ENCODE data around the gene FBL. TPM values are rescaled to one million over a fixed set of nuclear protein-coding genes. Genes with fewer than 3 reads are reported as not detected.
"Not testable (repeated sequence)": the region's sequence is repeated elsewhere in the genome, so short reads cannot be mapped to it uniquely, and the experiment has no call there.

The FBL gene
- total RNA-seq, 1 experiment from 2014 or later = 554 TPM

- H3K9me2 ChIP-seq (ENCODE audit: insufficient read depth); H3K27ac ChIP-seq (ENCODE audit: low read depth, low read length); H3K4me1 ChIP-seq (ENCODE audit: control insufficient read depth in 1 of 2, insufficient read depth in 2 of 2, low read length in 2 of 2); H3K4me3 ChIP-seq (replicated peaks in 1 of 2; ENCODE audit: low read depth in 1 of 2, low read length in 2 of 2); H3K36me3 ChIP-seq (ENCODE audit: control insufficient read depth in 1 of 2, insufficient read depth in 2 of 2, low read length in 2 of 2); H3K79me2 ChIP-seq (ENCODE audit: insufficient read depth, low read length); H3K9me3 ChIP-seq (ENCODE audit: control insufficient read depth in 1 of 2, insufficient read depth in 1 of 2, low read depth in 1 of 2, low read length in 2 of 2); H4K20me1 ChIP-seq (ENCODE audit: insufficient read depth); intact Hi-C loops (cut with micrococcal nuclease); H2AFZ ChIP-seq (ENCODE audit: low read depth, low read length, poor library complexity, severe bottlenecking); H3K27me3 ChIP-seq (ENCODE audit: insufficient read depth, low read length); BruUV-seq (replicated peaks); H3K9ac ChIP-seq (ENCODE audit: low read length); H3K4me2 ChIP-seq (ENCODE audit: low read length); CTCF ChIA-PET; RAD21 ChIA-PET (ENCODE audit: low non-redundant PET in 1 of 2, low total read pairs in 2 of 2, uncharacterized antibody in 2 of 2, unreplicated experiment in 2 of 2); POLR2A ChIA-PET: not testable (repeated sequence)
- ATAC-seq (peak; percentile 95), DNase-seq (ENCODE audit: low read depth, low spot score) (peak; percentile 37)
- TF ChIP-seq, protein P1, sequence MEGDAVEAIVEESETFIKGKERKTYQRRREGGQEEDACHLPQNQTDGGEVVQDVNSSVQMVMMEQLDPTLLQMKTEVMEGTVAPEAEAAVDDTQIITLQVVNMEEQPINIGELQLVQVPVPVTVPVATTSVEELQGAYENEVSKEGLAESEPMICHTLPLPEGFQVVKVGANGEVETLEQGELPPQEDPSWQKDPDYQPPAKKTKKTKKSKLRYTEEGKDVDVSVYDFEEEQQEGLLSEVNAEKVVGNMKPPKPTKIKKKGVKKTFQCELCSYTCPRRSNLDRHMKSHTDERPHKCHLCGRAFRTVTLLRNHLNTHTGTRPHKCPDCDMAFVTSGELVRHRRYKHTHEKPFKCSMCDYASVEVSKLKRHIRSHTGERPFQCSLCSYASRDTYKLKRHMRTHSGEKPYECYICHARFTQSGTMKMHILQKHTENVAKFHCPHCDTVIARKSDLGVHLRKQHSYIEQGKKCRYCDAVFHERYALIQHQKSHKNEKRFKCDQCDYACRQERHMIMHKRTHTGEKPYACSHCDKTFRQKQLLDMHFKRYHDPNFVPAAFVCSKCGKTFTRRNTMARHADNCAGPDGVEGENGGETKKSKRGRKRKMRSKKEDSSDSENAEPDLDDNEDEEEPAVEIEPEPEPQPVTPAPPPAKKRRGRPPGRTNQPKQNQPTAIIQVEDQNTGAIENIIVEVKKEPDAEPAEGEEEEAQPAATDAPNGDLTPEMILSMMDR (IDR thresholded peaks at IDR 0.05 in 2 of 3, conservative IDR thresholded peaks at IDR 0.05 in 1 of 3; ENCODE audit: borderline replicate concordance in 1 of 3, insufficient read depth in 1 of 3, low read depth in 2 of 3, low read length in 2 of 3) = peak; percentile 46 to 67 (median 57); a peak in 5 of 6 replicates
- TF ChIP-seq RAD21 (IDR thresholded peaks at IDR 0.05; ENCODE audit: low read depth) = peak; percentile 53; the same call in 1 of the 2 replicates
- peak; percentile 30; the same call in 1 of the 2 replicates for TF ChIP-seq EGR1 (IDR thresholded peaks at IDR 0.05; ENCODE audit: low read depth)
Measured at GRCh38 chr19:39881495-39882110, 35.4 kb upstream of the FBL start.

GRCh38 chr19:39880241-39880640 is 34.1 kb upstream of the FBL start:
- RAD21 ChIA-PET (ENCODE audit: low non-redundant PET in 1 of 2, low total read pairs in 2 of 2, uncharacterized antibody in 2 of 2, unreplicated experiment in 2 of 2); H3K9me2 ChIP-seq (ENCODE audit: insufficient read depth); H3K4me1 ChIP-seq (ENCODE audit: control insufficient read depth in 1 of 2, insufficient read depth in 2 of 2, low read length in 2 of 2); H4K20me1 ChIP-seq (ENCODE audit: insufficient read depth); H3K4me2 ChIP-seq (ENCODE audit: low read length); H2AFZ ChIP-seq (ENCODE audit: low read depth, low read length, poor library complexity, severe bottlenecking); intact Hi-C loops (cut with micrococcal nuclease); BruUV-seq (replicated peaks); ATAC-seq; H3K4me3 ChIP-seq (replicated peaks in 1 of 2; ENCODE audit: low read depth in 1 of 2, low read length in 2 of 2); POLR2A ChIA-PET; H3K79me2 ChIP-seq (ENCODE audit: insufficient read depth, low read length); CTCF ChIA-PET; H3K9me3 ChIP-seq (ENCODE audit: control insufficient read depth in 1 of 2, insufficient read depth in 1 of 2, low read depth in 1 of 2, low read length in 2 of 2); H3K27ac ChIP-seq (ENCODE audit: low read depth, low read length); DNase-seq (ENCODE audit: low read depth, low spot score); H3K27me3 ChIP-seq (ENCODE audit: insufficient read depth, low read length); H3K9ac ChIP-seq (ENCODE audit: low read length); H3K36me3 ChIP-seq (ENCODE audit: control insufficient read depth in 1 of 2, insufficient read depth in 2 of 2, low read length in 2 of 2): not testable (repeated sequence)

DNA sequence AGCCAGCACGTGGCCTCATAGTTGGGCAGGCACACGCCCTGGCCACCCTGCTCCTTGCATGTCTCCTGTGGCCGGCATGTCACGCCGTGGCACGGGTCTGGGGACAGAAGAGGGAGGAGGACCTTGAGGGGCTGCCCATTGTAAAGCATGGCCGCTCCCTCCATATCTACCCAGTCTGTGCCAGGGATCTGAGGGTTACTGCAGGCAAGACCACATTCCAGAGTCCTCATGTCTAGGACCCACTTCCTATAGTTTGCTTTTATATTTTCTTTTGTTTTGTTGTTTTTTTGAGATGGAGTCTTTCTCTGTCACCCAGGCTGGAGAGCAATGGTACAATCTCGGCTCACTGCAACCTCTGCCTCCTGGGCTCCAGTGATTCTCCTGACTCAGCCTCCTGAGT is 33.6 kb upstream of the FBL start:
- H3K79me2 ChIP-seq (ENCODE audit: insufficient read depth, low read length); POLR2A ChIA-PET; H3K27ac ChIP-seq (ENCODE audit: low read depth, low read length); H3K4me1 ChIP-seq (ENCODE audit: control insufficient read depth in 1 of 2, insufficient read depth in 2 of 2, low read length in 2 of 2); H3K4me2 ChIP-seq (ENCODE audit: low read length); CTCF ChIA-PET; H3K9me3 ChIP-seq (ENCODE audit: control insufficient read depth in 1 of 2, insufficient read depth in 1 of 2, low read depth in 1 of 2, low read length in 2 of 2); DNase-seq (ENCODE audit: low read depth, low spot score); H3K36me3 ChIP-seq (ENCODE audit: control insufficient read depth in 1 of 2, insufficient read depth in 2 of 2, low read length in 2 of 2); H4K20me1 ChIP-seq (ENCODE audit: insufficient read depth); H3K9me2 ChIP-seq (ENCODE audit: insufficient read depth); H2AFZ ChIP-seq (ENCODE audit: low read depth, low read length, poor library complexity, severe bottlenecking); ATAC-seq; BruUV-seq (replicated peaks); RAD21 ChIA-PET (ENCODE audit: low non-redundant PET in 1 of 2, low total read pairs in 2 of 2, uncharacterized antibody in 2 of 2, unreplicated experiment in 2 of 2); intact Hi-C loops (cut with micrococcal nuclease); H3K4me3 ChIP-seq (replicated peaks in 1 of 2; ENCODE audit: low read depth in 1 of 2, low read length in 2 of 2); H3K9ac ChIP-seq (ENCODE audit: low read length); H3K27me3 ChIP-seq (ENCODE audit: insufficient read depth, low read length): not testable (repeated sequence)

GRCh38 chr19:39878866-39879265 is 32.7 kb upstream of the FBL start:
- H3K27ac ChIP-seq (ENCODE audit: low read depth, low read length); CTCF ChIA-PET; H2AFZ ChIP-seq (ENCODE audit: low read depth, low read length, poor library complexity, severe bottlenecking); H3K36me3 ChIP-seq (ENCODE audit: control insufficient read depth in 1 of 2, insufficient read depth in 2 of 2, low read length in 2 of 2); H4K20me1 ChIP-seq (ENCODE audit: insufficient read depth); H3K27me3 ChIP-seq (ENCODE audit: insufficient read depth, low read length); ATAC-seq; H3K9ac ChIP-seq (ENCODE audit: low read length); H3K4me1 ChIP-seq (ENCODE audit: control insufficient read depth in 1 of 2, insufficient read depth in 2 of 2, low read length in 2 of 2); BruUV-seq (replicated peaks); H3K9me2 ChIP-seq (ENCODE audit: insufficient read depth); DNase-seq (ENCODE audit: low read depth, low spot score); H3K4me2 ChIP-seq (ENCODE audit: low read length); H3K9me3 ChIP-seq (ENCODE audit: control insufficient read depth in 1 of 2, insufficient read depth in 1 of 2, low read depth in 1 of 2, low read length in 2 of 2); H3K4me3 ChIP-seq (replicated peaks in 1 of 2; ENCODE audit: low read depth in 1 of 2, low read length in 2 of 2); H3K79me2 ChIP-seq (ENCODE audit: insufficient read depth, low read length); intact Hi-C loops (cut with micrococcal nuclease); POLR2A ChIA-PET; RAD21 ChIA-PET (ENCODE audit: low non-redundant PET in 1 of 2, low total read pairs in 2 of 2, uncharacterized antibody in 2 of 2, unreplicated experiment in 2 of 2): not testable (repeated sequence)

Measured in HCT116 (cell line).